GM12875 (cell line): ENCODE results near the gene OR8G1.
A peak's percentile ranks its signal among the peaks of the same experiment; 100 is the strongest.
"Not testable (repeated sequence)": the region's sequence is repeated elsewhere in the genome, so short reads cannot be mapped to it uniquely, and the experiment has no call there.

Source experiments
- H3K4me3 ChIP-seq: one replicate; pipeline ENCODE4 v1.5.1; 2011; ENCODE audit warnings: low read depth, low read length, control low read depth
- CTCF ChIP-seq: IDR thresholded peaks from 2 replicates; pipeline ENCODE4 v1.5.1; 2011; ENCODE audit warnings: low read depth, mild to moderate bottlenecking, control low read depth, inconsistent platforms, low read length, moderate library complexity, borderline replicate concordance; ENCODE audit not compliant: insufficient read depth

Gene OR8G1

GRCh38 chr11:124256076-124256475, 15.2 kb downstream of the OR8G1 start, which contains the start of gene OR8G5:
Gene OR8G5 (plus strand): TSS chr11:124256376. CDS start chr11:124264932, 8,556 bp downstream.
- H3K4me3 ChIP-seq = no peak within 1 kb of the TSS
- no peak for TF ChIP-seq CTCF

- not testable (repeated sequence) for H3K4me3 ChIP-seq
These were observed 24.1 kb downstream of the OR8G1 start for GRCh38 chr11:124265041-124265440.

GRCh38 chr11:124270886-124271285, 30.0 kb downstream of the OR8G1 start:
- H3K4me3 ChIP-seq = not testable (repeated sequence)

- no peak overlapping the region for H3K4me3 ChIP-seq
- TF ChIP-seq CTCF = no peak
These were observed 33.1 kb downstream of the OR8G1 start for GRCh38 chr11:124274000-124274399.

- no peak overlapping the region for H3K4me3 ChIP-seq
- no peak for TF ChIP-seq CTCF
These were observed 35.2 kb downstream of the OR8G1 start for GRCh38 chr11:124276081-124276480.

- no peak overlapping the region for H3K4me3 ChIP-seq
- no peak for TF ChIP-seq CTCF
These were observed 36.3 kb downstream of the OR8G1 start for GRCh38 chr11:124277207-124277606.

GRCh38 chr11:124277804-124278203, 36.9 kb downstream of the OR8G1 start:
- H3K4me3 ChIP-seq = no peak overlapping the region
- TF ChIP-seq CTCF = peak; percentile 10; the same call in 1 of the 2 replicates

GRCh38 chr11:124278261-124278660, 37.4 kb downstream of the OR8G1 start:
- TF ChIP-seq CTCF = no peak
- H3K4me3 ChIP-seq = no peak overlapping the region
